NCI-H69 (cell line): ENCODE measurements around the gene REG4.
"Not testable (repeated sequence)": the region's sequence is repeated elsewhere in the genome, so short reads cannot be mapped to it uniquely, and the experiment has no call there.

Source experiments
- DNase-seq: peaks from one replicate; lab custom pipeline; 2025; lab: John Stamatoyannopoulos, UW

The REG4 gene

GRCh38 chr1:119806489-119806888 lies 4.8 kb downstream of the REG4 start:
- peak; percentile 29 for DNase-seq

GRCh38 chr1:119805746-119806145 lies 5.5 kb downstream of the REG4 start:
- DNase-seq = no peak

- no peak for DNase-seq
These were observed 6.0 kb downstream of the REG4 start for GRCh38 chr1:119805247-119805646.

GRCh38 chr1:119799599-119800177 lies 11.6 kb downstream of the REG4 start:
- DNase-seq = no peak

GRCh38 chr1:119799003-119799402 lies 12.3 kb downstream of the REG4 start:
- DNase-seq = no peak

- DNase-seq = no peak
These were observed 13.7 kb downstream of the REG4 start for GRCh38 chr1:119797606-119798005.

GRCh38 chr1:119797162-119797561 lies 14.1 kb downstream of the REG4 start:
- no peak for DNase-seq

- peak; percentile 3 for DNase-seq
These were observed 15.7 kb downstream of the REG4 start for GRCh38 chr1:119795261-119796200.

GRCh38 chr1:119794876-119795240 lies 16.4 kb downstream of the REG4 start:
- DNase-seq = no peak

GRCh38 chr1:119794230-119794875 lies 16.9 kb downstream of the REG4 start:
- DNase-seq = no peak

GRCh38 chr1:119791377-119791776 lies 19.9 kb downstream of the REG4 start:
- DNase-seq = no peak

GRCh38 chr1:119790451-119791198 lies 20.6 kb downstream of the REG4 start:
- no peak for DNase-seq

- DNase-seq = no peak
These were observed 23.5 kb downstream of the REG4 start for GRCh38 chr1:119787776-119788175.

- DNase-seq = not testable (repeated sequence)
These were observed 24.7 kb downstream of the REG4 start for GRCh38 chr1:119786473-119787050.

GRCh38 chr1:119786046-119786445 lies 25.2 kb downstream of the REG4 start:
- DNase-seq = not testable (repeated sequence)

GRCh38 chr1:119784191-119784781 lies 27.0 kb downstream of the REG4 start:
- no peak for DNase-seq

- DNase-seq = no peak
These were observed 27.7 kb downstream of the REG4 start for GRCh38 chr1:119783354-119784185.

- peak; percentile 70 for DNase-seq
These were observed 28.5 kb downstream of the REG4 start for GRCh38 chr1:119782631-119783325.

- DNase-seq = no peak
These were observed 29.6 kb downstream of the REG4 start for GRCh38 chr1:119781434-119782210.
